ENCODE data around the gene KASH5. TPM values are rescaled to one million over a fixed set of nuclear protein-coding genes. Genes with fewer than 3 reads are reported as not detected.
A peak's percentile ranks its signal among the peaks of the same experiment; 100 is the strongest.
"Not testable (repeated sequence)": the region's sequence is repeated elsewhere in the genome, so short reads cannot be mapped to it uniquely, and the experiment has no call there.

Gene KASH5
- total and polyA plus RNA-seq, 9 donors, result 0.15 to 0.23 TPM; not detected in 7

DNA sequence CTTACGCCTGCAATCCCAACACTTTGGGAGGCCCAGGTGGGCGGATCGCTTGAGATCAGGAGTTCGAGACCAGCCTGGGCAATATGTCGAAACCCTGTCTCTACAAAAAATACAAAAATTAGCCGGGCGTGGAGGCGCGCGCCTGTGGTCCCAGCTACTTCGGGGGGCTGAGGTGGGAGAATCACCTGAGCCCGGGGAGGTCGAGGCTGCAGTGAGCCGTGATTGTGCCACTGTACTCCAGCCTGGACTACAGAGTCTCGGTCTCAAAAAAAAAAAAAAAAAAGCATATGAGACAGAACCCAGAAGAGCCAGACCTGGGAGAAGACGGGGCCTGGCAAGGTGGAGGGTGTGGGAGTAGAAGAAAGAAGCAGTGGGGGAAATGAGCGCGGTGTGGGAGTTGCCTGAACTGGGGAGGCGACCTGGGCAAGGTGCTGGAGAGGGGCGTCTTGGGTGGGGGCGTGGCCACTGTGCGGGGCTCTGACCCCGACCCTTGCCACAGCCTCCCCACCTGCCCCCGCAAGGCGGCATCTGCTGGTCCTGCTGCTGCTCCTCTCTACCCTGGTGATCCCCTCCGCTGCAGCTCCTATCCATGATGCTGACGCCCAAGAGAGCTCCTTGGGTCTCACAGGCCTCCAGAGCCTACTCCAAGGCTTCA lies 23.8 kb upstream of the KASH5 start:
- peak overlapping the region in 1 of 2 donors; percentile 92 for H3K27ac ChIP-seq
- peak; percentile 41 to 66 (median 61) for DNase-seq
- 53 to 65% (median 55%) methylated on average over 27 of the region's 27 CpGs for WGBS, 3 donors

DNA sequence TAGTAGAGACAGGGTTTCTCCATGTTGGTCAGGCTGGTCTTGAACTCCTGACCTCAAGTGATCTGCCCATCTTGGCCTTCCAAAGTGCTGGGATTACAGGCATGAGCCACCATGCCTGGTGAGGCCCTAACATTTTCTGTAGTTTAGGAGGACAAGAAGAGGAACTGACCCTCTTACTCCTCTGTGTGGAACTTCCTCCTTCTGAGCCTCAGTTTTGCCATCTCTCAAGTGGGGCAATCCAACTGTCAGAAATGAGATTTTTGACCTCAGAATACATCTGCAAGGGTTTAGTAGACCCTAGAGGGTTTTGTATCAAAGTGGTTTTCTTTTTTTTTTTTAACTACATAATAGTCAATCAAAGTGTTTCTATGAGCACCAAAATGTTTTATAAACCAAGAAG lies 21.9 kb upstream of the KASH5 start:
- H3K4me3 ChIP-seq, result no peak overlapping the region
- DNase-seq, result no peak
- H3K9me3 ChIP-seq, result no peaks in the 10 kb centered on the region
- intact Hi-C loops (cut with DNase I), result loop anchor here in 1 of 4 donors (10.0 kb wide), 1 partner anchor 79 kb away; the partner anchor contains the start of gene SLC17A7
- H3K27me3 ChIP-seq, result no peaks in the 10 kb centered on the region
- H3K4me1 ChIP-seq (ENCODE audit: insufficient read depth), result no peaks in the 10 kb centered on the region
- H3K27ac ChIP-seq, result no peak overlapping the region
- no peaks in the 10 kb centered on the region for H3K36me3 ChIP-seq
- TF ChIP-seq, protein P1, sequence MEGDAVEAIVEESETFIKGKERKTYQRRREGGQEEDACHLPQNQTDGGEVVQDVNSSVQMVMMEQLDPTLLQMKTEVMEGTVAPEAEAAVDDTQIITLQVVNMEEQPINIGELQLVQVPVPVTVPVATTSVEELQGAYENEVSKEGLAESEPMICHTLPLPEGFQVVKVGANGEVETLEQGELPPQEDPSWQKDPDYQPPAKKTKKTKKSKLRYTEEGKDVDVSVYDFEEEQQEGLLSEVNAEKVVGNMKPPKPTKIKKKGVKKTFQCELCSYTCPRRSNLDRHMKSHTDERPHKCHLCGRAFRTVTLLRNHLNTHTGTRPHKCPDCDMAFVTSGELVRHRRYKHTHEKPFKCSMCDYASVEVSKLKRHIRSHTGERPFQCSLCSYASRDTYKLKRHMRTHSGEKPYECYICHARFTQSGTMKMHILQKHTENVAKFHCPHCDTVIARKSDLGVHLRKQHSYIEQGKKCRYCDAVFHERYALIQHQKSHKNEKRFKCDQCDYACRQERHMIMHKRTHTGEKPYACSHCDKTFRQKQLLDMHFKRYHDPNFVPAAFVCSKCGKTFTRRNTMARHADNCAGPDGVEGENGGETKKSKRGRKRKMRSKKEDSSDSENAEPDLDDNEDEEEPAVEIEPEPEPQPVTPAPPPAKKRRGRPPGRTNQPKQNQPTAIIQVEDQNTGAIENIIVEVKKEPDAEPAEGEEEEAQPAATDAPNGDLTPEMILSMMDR (IDR thresholded peaks at IDR 0.05), result no peak
- TF ChIP-seq POLR2A (IDR thresholded peaks at IDR 0.05), result no peak
- TF ChIP-seq EP300 (IDR thresholded peaks at IDR 0.05), result no peak

More for the DNA sequence above, 23.8 kb upstream of the KASH5 start:
- TF ChIP-seq POLR2A (IDR thresholded peaks at IDR 0.05), result no peak
- TF ChIP-seq, protein P1 (IDR thresholded peaks at IDR 0.05), result no peak
- TF ChIP-seq EP300 (IDR thresholded peaks at IDR 0.05), result no peak
- intact Hi-C loops (cut with DNase I), result loop anchor here in 1 of 4 donors (10.0 kb wide), 1 partner anchor 81 kb away; the partner anchor contains the start of gene SLC17A7
- Histone ChIP-seq H3K27me3 (no peaks in the 10 kb centered on the region), H3K9me3 (no peaks in the 10 kb centered on the region), H3K4me1 (ENCODE audit: insufficient read depth) (no peaks in the 10 kb centered on the region), H3K4me3 (peak overlapping the region; percentile 23), H3K36me3 (no peaks in the 10 kb centered on the region)

DNA sequence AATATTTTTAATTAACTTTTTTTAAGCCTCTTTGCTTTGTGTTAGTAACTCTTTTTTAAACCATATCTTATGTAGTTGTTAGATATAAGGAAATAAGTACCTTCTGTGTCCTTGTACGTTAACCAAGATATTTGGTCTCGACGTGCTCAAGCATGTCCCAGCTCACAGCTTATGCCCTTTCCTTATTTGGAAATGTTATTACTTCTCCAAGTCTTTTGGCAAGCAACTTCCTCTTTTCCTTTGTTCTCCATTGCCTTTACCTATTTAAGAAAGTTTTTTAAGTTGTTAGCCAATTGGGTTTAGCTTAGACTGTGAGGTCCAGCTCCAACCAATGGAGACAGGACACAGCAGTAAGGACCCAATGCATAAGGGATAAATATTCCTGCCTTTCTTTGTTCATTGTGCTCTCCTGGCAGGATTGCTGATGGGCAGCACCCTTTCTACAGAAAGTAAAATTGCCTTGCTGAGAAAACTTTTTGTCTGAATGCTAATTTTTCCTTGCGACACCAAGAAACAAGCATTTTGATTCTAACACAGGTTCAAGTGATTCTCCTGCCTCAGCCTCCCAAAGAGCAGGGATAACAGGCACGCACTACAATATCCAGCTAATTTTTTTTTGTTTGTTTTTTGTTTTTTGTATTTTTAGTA lies 19.2 kb upstream of the KASH5 start:
- no peak for DNase-seq
- Histone ChIP-seq H3K4me1 (ENCODE audit: insufficient read depth) (no peaks in the 10 kb centered on the region), H3K36me3 (no peaks in the 10 kb centered on the region), H3K9me3 (no peaks in the 10 kb centered on the region), H3K27me3 (no peaks in the 10 kb centered on the region), H3K27ac (no peak overlapping the region), H3K4me3 (no peak overlapping the region)
- intact Hi-C loops (cut with DNase I), result loop anchor here in 1 of 4 donors (10.0 kb wide), 1 partner anchor 76 kb away; the partner anchor contains the start of gene SLC17A7
- WGBS, 3 donors, result 84 to 88% (median 85%) methylated on average over 5 of the region's 5 CpGs
- TF ChIP-seq, protein P1 (IDR thresholded peaks at IDR 0.05), result no peak
- no peak for TF ChIP-seq EP300 (IDR thresholded peaks at IDR 0.05)
- no peak for TF ChIP-seq POLR2A (IDR thresholded peaks at IDR 0.05)

DNA sequence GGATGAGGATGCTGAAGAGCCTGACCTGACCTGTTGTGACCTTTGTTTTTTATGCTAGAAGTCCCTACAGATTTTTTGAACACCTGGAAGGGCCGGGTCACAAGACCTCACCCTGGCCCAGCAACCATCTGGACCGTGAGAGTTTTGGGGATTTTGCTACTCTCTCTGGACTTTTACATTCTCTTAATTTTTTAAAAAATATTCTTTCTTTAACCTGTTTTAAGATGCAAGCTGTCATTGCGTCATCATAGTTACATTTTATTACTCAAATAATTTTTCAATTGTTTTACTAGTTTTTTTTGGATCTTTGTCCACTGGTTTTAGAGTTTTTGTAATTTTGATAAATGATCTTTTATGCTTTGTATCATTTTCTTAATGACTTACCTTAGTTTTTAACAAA lies 16.9 kb upstream of the KASH5 start:
- DNase-seq, result no peak
- no peak overlapping the region for H3K27ac ChIP-seq
- no peaks in the 10 kb centered on the region for H3K4me1 ChIP-seq (ENCODE audit: insufficient read depth)
- H3K36me3 ChIP-seq, result no peaks in the 10 kb centered on the region
- no peaks in the 10 kb centered on the region for H3K27me3 ChIP-seq
- TF ChIP-seq POLR2A (IDR thresholded peaks at IDR 0.05) (no peak), EP300 (IDR thresholded peaks at IDR 0.05) (no peak)
- TF ChIP-seq, protein P1 (IDR thresholded peaks at IDR 0.05), result no peak
- WGBS, 3 donors, result 57 to 88% (median 74%) methylated on average over 3 of the region's 3 CpGs
- H3K9me3 ChIP-seq, result no peaks in the 10 kb centered on the region
- intact Hi-C loops (cut with DNase I), result loop anchor here in 1 of 4 donors (10.0 kb wide), 1 partner anchor 64 kb away; no protein-coding TSS in a partner anchor
- H3K4me3 ChIP-seq, result no peak overlapping the region

DNA sequence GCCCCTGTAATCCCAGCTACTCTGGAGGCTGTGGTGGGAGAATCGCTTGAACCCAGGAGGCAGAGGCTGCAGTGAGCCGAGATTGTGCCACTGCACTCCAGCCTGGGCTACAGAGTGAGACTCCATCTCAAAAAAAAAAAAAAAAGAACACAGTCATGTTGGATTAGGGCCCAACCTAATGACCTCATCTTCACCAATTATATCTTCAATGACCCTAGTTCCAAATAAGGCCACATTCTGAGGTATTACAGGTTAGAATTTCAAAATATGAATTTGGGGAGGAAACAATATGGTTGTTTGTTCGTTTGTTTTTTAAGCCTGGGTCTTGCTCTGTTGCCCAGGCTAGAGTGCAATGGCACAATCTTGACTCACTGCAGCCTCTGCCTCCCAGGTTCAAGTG lies 14.9 kb upstream of the KASH5 start:
- H3K9me3 ChIP-seq; H3K27me3 ChIP-seq; DNase-seq; H3K36me3 ChIP-seq; H3K4me3 ChIP-seq; H3K27ac ChIP-seq; H3K4me1 ChIP-seq (ENCODE audit: insufficient read depth): not testable (repeated sequence)
- intact Hi-C loops (cut with DNase I), result loop anchor here in 1 of 4 donors (10.0 kb wide), 1 partner anchor 62 kb away; no protein-coding TSS in a partner anchor
- WGBS, 3 donors, result 79 to 84% (median 81%) methylated on average over 3 of the region's 3 CpGs

Data from ovary (tissue), 9 donors.